Subcutaneous preadipocyte (primary cell): ENCODE data around the gene C20orf202. TPM values are rescaled to one million over a fixed set of nuclear protein-coding genes. Genes with fewer than 3 reads are reported as not detected.

ENCODE experiments used
- total RNA-seq: library from RNA; depleted of rRNA; stranded (reverse); fragments of >200 nt; gene quantifications from 2 replicates; pipeline ENCODE4 v1.2.3, GENCODE V29; 2012

Gene C20orf202
- not detected in 2 replicates for total RNA-seq

DNA sequence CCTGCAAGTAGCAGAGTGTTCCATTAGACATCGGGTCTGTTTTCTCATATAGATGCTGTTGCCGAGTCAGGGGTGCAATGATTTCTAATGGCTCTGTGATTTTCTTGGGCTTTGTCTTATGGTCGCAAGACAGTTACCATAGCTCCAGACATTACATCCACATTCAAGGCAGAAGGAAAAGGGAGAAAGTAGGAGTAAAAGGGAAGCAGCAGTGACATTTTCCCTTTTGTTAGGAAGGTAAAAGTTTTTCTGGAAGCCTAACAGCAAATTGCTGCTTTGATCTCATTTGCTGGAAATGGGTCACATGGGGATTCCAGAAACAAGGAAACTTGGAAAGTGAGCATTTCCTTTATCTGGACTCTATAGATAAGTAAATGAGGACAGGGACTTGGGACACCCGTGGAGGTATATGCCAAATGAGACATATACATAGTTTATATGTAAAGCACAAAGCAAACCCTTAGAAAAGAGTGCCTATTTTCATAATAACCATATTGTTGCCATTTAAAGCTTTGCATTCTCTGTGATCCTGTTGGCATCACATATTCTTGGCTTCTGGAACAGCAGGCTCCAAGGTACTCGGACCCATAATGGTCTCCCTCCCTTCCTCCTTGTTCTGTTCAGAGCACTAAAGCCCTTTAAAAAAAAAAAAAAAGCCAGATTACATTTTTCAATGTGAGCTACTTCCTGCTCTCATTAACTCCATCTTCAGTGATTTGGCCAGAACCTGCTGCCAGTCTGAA lies at the start of gene C20orf202:
Gene C20orf202, plus strand, starts transcription at position 693 of the 743 bp plus-strand sequence. CDS start 132 bp downstream, outside the sequence.

DNA sequence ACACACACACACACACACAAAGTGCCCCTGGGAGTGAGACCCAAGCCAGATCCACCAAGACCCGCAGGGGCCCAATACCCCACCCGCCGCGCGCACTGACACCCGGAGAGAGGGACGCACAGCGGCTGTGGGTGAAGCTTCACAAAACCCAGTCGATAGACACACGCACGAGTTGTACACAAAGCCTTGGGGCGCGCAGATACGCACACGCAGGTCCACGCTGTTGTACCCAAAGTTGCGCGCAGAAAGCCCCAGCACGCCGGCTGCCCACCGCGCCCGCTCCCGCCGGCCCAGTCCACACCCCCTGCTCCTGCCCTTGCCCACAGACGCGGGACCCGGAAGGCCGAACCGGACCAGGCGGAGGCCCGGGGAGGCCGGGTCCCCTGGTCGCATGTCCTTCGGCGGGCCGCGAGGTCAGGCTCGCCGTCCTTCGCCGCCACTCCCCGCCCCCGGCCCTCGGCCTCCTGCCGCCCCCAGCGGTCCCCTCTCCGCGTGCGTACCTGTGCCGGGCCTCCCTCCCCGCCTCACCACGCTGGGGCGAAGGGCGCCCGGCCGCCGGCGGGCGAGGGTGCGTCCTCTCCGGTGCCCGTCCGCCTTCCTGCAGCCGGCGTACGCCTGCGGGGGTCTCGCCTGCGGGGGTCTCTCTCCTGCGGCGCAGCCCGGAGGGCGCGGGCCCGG lies 18.5 kb upstream of the C20orf202 start, which contains the start of gene TMEM74B:
Gene TMEM74B, minus strand, starts transcription at position 344 of the 678 bp plus-strand sequence. CDS start 1,180 bp downstream, outside the sequence.

DNA sequence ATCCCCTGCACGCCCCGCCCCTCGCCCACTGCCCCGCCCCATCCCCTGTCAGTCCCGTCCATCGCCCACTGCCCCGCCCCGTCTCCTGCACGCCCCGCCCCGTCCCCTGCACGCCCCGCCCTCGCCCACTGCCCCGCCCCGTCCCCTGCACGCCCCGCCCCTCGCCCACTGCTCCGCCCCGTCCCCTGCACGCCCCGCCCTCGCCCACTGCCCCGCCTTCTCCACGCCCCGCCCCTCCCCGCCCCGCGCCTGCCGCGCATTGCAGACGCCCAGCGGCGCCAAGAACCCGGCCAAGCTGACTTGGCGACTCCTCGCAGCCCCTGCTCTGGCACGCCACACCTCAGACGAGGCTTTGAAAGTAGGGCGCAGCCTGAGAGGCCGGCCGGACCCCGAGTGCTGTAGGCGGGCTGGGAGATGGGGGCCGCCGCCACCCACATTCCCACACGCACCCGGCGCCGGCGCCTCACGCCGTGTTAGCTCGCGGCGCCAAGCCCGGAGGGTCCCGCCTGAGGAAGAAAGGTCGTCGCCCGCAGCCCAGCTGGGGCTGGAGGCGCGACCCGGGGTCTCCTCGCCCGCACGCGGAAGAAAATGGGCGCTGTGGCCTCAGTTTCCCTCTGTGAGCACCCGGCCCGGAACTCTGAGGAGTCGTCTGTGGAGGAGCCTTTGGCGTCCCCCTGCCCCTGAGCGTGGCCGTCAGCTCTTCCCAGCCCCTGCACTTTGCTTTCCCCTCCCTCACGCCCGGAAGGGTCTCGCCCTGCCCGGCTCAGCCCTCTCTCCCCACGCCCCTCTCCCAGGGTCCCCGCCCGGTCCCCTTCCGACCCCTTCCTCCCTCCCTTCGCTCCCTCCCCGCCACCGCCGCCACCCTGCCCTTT lies 22.8 kb downstream of the C20orf202 start, which contains the start of gene RAD21L1:
Gene RAD21L1, plus strand, starts transcription at position 262 of the 872 bp plus-strand sequence. CDS start 2,410 bp downstream, outside the sequence.

Other genes with a start within 250 kb of the C20orf202 start
- gene RSPO4, start 201.1 kb upstream of the C20orf202 start, total RNA-seq = not detected in 2 replicates
- 29.9 and 42.6 TPM in 2 replicates for gene PSMF1, start 84.9 kb upstream of the C20orf202 start, total RNA-seq
- gene TMEM74B, start 18.5 kb upstream of the C20orf202 start, total RNA-seq = not detected in 2 replicates
- not detected in 2 replicates for gene RAD21L1, start 22.6 kb downstream of the C20orf202 start, total RNA-seq
- gene SNPH, start 62.8 kb downstream of the C20orf202 start, total RNA-seq = 5.5 and 6.3 TPM in 2 replicates
- gene SDCBP2, start 125.7 kb downstream of the C20orf202 start, total RNA-seq = 1.5 and 2.3 TPM in 2 replicates
- gene FKBP1A, start 189.6 kb downstream of the C20orf202 start, total RNA-seq = 182 and 223 TPM in 2 replicates